Ramos (cell line): ENCODE results near the gene NSFL1C.

Source experiments
- in situ Hi-C: fragments of 300-500 bp; cut with MboI; formaldehyde crosslinking; loops from one replicate; pipeline ENCODE4 v1.14.3; 2022; ENCODE audit warnings: low sequenced_read_pairs; ENCODE audit not compliant: unreplicated experiment

Gene NSFL1C

GRCh38 chr20:1463971-1464570 is 2.6 kb downstream of the NSFL1C start:
- in situ Hi-C loops: no loop called here

- in situ Hi-C loops: no loop called here
Measured at GRCh38 chr20:1462834-1463233, 3.8 kb downstream of the NSFL1C start.

DNA sequence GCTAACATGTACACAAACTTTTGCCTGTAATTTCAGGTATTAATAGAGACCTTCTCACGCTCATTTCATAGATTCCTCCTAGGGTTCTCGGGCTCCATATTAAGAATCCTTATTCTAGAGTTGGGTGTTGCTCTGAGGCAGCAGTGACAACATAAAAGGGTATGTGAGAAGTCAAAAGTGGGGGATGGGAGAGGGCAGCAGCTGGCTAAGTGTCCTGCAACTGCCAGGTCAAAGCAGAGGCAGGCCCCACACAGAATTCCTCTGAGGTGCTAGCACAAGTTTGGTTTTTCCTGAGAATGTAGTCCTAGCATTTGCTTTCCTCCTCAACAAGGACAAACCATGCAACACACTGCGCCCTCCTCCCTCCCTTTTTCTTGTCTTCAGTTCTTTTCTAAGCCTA is 4.6 kb downstream of the NSFL1C start:
- in situ Hi-C loops: no loop called here

DNA sequence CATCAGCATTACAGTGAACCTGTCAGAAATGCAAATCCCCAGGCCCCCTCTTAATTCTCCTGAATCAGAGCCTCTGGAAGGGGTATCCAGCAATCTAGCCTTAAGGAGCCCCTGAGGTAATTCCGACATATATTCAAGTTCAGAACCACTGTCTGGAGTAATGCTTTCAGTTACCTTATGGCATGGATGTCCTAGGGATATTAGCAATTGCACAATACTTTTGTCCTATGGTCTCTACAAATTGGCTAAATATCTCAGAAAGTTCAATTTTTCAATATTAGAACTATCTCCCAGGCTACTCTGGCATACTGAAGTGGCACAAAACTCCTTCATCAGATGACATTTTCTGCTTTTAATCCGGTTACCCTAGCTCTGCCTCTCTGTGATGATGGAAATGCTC is 6.4 kb downstream of the NSFL1C start:
- in situ Hi-C loops: no loop called here

DNA sequence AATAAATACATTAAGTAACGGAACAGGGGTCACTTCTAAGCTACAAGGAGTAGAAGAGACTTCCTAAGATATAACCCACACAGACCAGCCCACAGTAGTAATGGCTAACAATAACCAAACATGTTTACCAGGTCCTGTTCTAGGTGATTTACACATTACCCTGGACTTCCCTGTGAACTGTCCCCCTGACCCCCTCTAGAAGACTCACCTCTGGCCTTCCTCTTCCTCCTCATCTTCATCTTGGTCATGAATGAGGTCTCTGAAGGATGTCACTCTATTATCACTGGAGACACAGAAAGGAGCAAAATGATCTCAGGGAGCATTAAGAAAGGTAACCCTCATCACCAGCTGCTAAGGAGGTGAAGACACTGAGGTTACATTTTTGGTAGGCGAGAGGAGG is 8.7 kb downstream of the NSFL1C start:
- in situ Hi-C loops: no loop called here

DNA sequence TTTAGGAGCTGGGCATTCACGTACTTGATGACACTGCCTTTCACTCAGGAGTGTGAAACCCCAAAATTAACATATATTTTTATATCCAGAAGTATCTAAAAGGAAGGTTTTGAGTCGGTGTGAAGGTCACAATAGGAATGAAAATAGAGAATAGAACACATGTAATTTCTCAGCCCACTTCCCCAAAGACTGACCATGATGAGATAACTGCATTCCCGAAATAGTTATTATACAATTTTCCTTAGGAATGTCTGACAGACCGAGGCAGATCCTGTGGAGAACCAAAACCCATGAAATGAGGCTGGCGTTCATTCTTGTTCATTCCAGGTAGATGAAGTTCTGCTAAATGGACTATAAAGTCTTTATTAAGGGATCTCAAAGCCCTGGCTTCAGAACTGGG is 10.3 kb downstream of the NSFL1C start:
- in situ Hi-C loops: no loop called here

- in situ Hi-C loops: no loop called here
Measured at GRCh38 chr20:1450926-1451491, 15.6 kb downstream of the NSFL1C start.

GRCh38 chr20:1449370-1449769 is 17.3 kb downstream of the NSFL1C start:
- in situ Hi-C loops: no loop called here

DNA sequence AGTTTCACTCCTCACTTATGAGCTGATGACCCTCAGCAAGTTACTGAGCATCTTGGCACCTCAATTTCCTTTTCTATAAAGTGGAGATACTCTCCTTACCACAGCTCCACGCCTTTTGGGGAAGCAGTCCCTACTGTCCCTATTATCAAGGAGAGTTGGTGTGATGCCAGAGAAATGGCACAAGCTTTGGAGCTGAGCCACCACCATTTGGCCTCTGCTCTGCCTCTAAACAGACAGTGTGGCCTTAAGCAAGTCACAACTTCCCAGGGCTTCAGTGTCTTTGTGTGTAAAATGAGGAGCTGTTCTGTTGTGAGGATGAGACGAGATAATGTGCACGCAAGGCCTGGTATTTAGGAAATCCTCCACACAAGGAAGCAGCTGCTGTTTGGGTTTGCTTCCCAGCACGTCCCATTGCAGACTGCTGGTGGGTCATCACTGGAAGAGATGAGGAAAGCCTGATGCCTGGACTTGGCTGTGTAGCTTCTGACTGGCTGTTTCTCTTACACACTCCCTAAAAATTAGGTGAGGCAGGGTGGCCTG is 18.5 kb downstream of the NSFL1C start:
- in situ Hi-C loops: no loop called here

GRCh38 chr20:1446536-1446935 is 20.1 kb downstream of the NSFL1C start:
- in situ Hi-C loops: no loop called here

GRCh38 chr20:1443085-1443484 is 23.6 kb downstream of the NSFL1C start:
- in situ Hi-C loops: no loop called here

GRCh38 chr20:1442304-1442703 is 24.3 kb downstream of the NSFL1C start:
- in situ Hi-C loops: no loop called here

GRCh38 chr20:1441133-1441532 is 25.5 kb downstream of the NSFL1C start:
- in situ Hi-C loops: no loop called here

DNA sequence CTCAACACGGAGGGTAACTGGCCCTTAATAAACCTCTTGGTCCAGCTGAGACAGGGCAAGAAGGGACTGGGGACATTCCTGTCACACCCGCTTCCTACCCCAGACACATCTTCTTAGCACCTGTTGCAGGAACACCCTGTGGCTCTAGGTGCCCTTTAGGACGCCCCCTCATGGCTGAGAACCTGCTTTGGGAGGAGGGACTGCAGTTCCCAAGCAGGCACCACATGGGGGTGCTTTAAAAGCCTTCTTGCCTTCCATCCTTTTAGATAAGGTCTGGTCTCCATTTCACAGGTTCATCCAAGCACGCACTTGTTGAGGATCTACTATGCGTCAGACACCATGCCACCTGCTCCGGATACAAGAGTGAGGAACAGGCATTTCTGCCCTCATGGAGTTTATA is 26.6 kb downstream of the NSFL1C start:
- in situ Hi-C loops: no loop called here

DNA sequence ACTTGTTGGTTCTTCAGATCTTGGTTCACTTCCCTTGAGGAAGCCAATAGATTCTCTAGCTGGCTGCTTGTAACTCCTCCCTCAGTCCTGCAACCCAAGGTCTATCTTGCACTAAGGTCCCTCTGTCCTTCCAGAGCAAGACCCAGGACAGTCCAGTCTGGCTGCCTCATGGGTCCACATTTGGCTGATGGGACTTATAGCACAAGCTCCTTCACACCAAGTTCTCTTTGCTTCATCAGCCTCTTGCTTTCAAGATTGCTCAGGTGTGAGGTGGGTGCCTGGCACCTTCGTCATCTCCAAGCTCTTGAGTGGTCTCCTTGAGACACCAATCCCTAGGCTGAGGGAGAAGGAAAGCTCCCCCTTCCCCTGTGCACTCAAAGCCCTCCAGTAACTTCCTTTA is 28.3 kb downstream of the NSFL1C start:
- in situ Hi-C loops: loop anchor here (5.0 kb wide), 1 partner anchor 121 kb away; no protein-coding TSS in a partner anchor

GRCh38 chr20:1437235-1437904 is 29.3 kb downstream of the NSFL1C start:
- in situ Hi-C loops: loop anchor here (5.0 kb wide), 1 partner anchor 120 kb away; no protein-coding TSS in a partner anchor

GRCh38 chr20:1436263-1436662 is 30.4 kb downstream of the NSFL1C start:
- in situ Hi-C loops: loop anchor here (5.0 kb wide), 1 partner anchor 119 kb away; no protein-coding TSS in a partner anchor

DNA sequence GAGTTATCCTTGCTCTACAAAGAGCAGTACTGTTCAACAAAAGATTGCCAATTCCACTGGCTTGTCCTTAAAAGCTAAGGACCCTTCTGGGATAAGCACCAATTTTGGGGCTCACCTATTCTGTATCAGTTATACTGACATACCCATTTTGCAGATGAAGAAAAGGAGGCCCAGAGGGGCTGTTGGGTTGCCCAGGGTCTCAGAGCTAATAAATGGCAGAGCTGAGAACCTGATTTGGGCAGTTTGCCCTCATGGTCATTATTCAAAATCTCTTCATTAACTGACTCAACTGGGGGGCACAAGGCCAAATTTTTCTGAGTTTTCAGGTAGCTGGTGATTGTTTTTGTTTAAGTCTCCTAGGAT is 31.3 kb downstream of the NSFL1C start:
- in situ Hi-C loops: loop anchor here (5.0 kb wide), 1 partner anchor 118 kb away; no protein-coding TSS in a partner anchor

DNA sequence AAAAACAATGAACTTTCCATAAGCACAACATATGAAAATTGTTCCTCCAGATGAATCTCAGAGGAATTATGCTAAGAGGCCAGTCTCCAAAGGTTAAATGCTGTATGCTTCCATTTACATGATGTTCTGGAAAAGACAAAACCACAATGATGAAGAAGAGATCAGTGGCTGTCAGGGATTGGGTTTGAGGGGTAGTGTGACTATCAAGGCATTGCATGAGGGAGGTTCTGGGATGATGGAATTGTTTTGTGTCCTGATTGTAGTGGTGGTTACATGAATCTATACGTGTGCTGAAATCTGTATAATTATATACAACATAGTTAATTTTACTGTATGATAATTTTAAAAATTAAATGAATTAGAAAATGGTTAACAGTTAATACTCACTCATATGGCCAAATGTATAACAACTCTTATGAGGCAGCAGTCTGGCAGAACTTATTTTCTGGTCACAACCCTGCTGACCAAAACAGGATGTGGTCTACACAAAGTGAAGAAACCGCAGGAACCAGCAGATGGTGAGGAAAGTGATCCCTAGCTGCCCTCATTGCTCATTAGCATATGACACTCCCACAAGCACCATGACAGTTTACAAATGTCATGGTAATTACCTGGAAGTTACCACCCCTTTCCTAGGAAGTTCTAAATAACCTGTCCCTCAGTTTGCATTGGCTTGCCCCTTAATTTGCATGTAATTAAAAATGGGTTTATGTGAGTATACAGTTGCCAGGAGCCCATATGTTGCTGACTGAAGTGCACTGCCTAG is 31.9 kb downstream of the NSFL1C start:
- in situ Hi-C loops: loop anchor here (5.0 kb wide), 1 partner anchor 117 kb away; no protein-coding TSS in a partner anchor

DNA sequence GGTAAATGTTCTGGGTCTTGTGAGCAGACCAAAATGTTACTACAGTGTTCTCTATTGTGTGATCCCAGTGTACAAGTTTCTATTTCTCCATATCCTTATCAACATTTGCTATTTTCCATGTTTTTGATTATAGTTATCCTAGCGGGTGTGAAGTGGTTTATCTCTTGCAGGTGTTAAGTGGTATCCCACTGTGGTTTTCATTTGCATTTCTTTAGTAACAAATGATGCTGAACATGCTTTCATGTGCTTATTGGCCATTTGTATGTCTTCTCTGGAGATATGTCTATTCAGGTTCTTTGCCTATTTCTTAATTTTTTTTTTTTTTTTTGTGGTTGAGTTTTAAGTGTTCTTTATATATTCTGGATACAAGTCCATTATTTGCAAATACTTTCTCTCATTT is 35.5 kb downstream of the NSFL1C start:
- in situ Hi-C loops: no loop called here

GRCh38 chr20:1430004-1430451 is 36.6 kb downstream of the NSFL1C start:
- in situ Hi-C loops: no loop called here
